A673 (cell line): ENCODE measurements around the gene TP53. TPM values are rescaled to one million over a fixed set of nuclear protein-coding genes. Genes with fewer than 3 reads are reported as not detected.

Source experiments
- BruUV-seq: library from RNA; stranded (reverse); fragments of 400-500 nt; replicated peaks from 2 replicates; lab custom pipeline; 2021; lab: Mats Ljungman, UMichigan
- CTCF ChIA-PET: fragments of 300-600 bp; sonication (Branson Sonifier 250); formaldehyde crosslinking; loops from one replicate; lab custom pipeline; 2022; ENCODE audit warnings: antibody characterized with exemption; lab: Charles Lee
- POLR2A ChIA-PET: fragments of 300-600 bp; sonication (Branson Sonifier 250); formaldehyde crosslinking; loops from one replicate; lab custom pipeline; 2022; ENCODE audit warnings: antibody characterized with exemption; ENCODE audit not compliant: low non-redundant PET; lab: Charles Lee
- DNase-seq: peaks from one replicate; pipeline ENCODE4 v3.0.0-alpha.2; 2015; ENCODE audit warnings: low spot score
- H3K27ac ChIP-seq: fragments of 200-600 bp; sonication (generic); 2 replicates; pipeline ENCODE4 v1.5.1; 2016; ENCODE audit warnings: mixed run types, low read depth, mild to moderate bottlenecking, mixed read lengths, antibody characterized with exemption, low read length; ENCODE audit not compliant: poor library complexity, severe bottlenecking
- H3K27me3 ChIP-seq: fragments of 200-600 bp; sonication (generic); replicated peaks from 2 replicates; pipeline ENCODE4 v1.6.1; 2017; ENCODE audit warnings: mixed run types, low read depth, mild to moderate bottlenecking, mixed read lengths, antibody characterized with exemption, low read length; ENCODE audit not compliant: insufficient read depth, poor library complexity
- H3K36me3 ChIP-seq: fragments of 200-600 bp; sonication (generic); 2 replicates; pipeline ENCODE4 v1.6.1; 2016; ENCODE audit warnings: mixed run types, mild to moderate bottlenecking, mixed read lengths, antibody characterized with exemption, low read length; ENCODE audit not compliant: insufficient read depth, poor library complexity, severe bottlenecking
- H3K4me1 ChIP-seq: fragments of 200-600 bp; sonication (generic); 2 replicates; pipeline ENCODE4 v1.6.1; 2017; ENCODE audit warnings: mixed run types, mild to moderate bottlenecking, mixed read lengths, antibody characterized with exemption, low read length; ENCODE audit not compliant: insufficient read depth, poor library complexity, severe bottlenecking
- H3K4me3 ChIP-seq: fragments of 200-600 bp; sonication (generic); 2 replicates; pipeline ENCODE4 v1.5.1; 2016; ENCODE audit warnings: low read depth, mixed run types, mild to moderate bottlenecking, mixed read lengths, low read length; ENCODE audit not compliant: poor library complexity, severe bottlenecking
- H3K9me3 ChIP-seq: fragments of 200-600 bp; sonication (generic); 2 replicates; pipeline ENCODE4 v1.6.1; 2016; ENCODE audit warnings: mixed run types, low read depth, mild to moderate bottlenecking, mixed read lengths, antibody characterized with exemption, low read length; ENCODE audit not compliant: poor library complexity, severe bottlenecking
- EZH2 ChIP-seq: fragments of 200-600 bp; sonication (generic); IDR thresholded peaks from 2 replicates; pipeline ENCODE4 v1.6.1; 2017; ENCODE audit warnings: borderline replicate concordance, low read depth, mild to moderate bottlenecking, mixed read lengths, antibody characterized with exemption, low read length; ENCODE audit not compliant: poor library complexity, severe bottlenecking
- intact Hi-C: fragments of 100-400 bp; cut with micrococcal nuclease; formaldehyde crosslinking; loops from one replicate; pipeline ENCODE4 v1.10.0; 2022; ENCODE audit not compliant: unreplicated experiment
- total RNA-seq: library from RNA; stranded (reverse); gene quantifications from 2 replicates; pipeline ENCODE4 v1.2.3, GENCODE V29; 2021
- TF ChIP-seq, protein P1 (sequence below): fragments of 300-800, 200-600 bp; sonication (generic); conservative IDR thresholded peaks from 2 replicates; pipeline ENCODE4 v1.5.1; 2017; ENCODE audit warnings: low read depth, mild to moderate bottlenecking, antibody characterized with exemption, low read length, moderate library complexity, mixed read lengths

TP53 gene
- total RNA-seq, 1 experiment from 2014 or later: 34.8 TPM

DNA sequence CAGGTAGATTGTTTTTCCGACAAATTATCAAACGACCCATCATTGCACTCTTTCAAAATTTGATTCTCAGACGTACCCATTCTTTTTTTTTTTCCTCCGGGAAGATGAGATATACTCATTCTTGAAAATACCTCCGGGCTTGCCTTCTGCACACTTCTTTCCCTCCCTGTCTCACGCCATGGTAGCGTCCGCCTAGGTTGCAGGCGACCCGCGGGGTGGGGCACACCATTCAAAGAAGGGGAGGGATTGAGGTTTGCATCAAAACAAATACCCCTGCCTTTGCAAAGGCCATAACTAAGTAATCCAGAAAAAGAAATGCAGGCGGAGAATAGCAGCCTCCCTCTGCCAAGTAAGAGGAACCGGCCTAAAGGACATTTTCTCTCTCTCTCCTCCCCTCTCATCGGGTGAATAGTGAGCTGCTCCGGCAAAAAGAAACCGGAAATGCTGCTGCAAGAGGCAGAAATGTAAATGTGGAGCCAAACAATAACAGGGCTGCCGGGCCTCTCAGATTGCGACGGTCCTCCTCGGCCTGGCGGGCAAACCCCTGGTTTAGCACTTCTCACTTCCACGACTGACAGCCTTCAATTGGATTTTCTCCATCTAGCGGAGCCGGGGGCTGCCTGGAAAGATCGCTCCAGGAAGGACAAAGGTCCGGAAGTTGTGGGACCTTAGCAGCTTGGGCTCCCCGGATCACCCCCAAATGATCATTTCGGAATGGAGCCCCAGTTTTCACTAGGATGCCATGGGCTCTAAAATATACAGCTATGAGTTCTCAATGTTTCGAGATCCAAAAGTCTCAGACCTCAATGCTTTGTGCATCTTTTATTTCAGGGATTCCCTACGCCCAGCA is 843 bp downstream of the TP53 start:
- intact Hi-C loops: loop anchor here (1.0 to 10.0 kb wide), 5 partner anchors 59 to 642 kb away; partner anchors contain the start of genes FGF11, MPDU1, NAA38 and SAT2
- peak overlapping the region; percentile 99 for H3K27ac ChIP-seq
- H3K27me3 ChIP-seq: no peaks in the 10 kb centered on the region
- BruUV-seq: TSS peak; percentile 66
- H3K4me3 ChIP-seq: peak overlapping the region; percentile 91
- TF ChIP-seq EZH2: no peak
- TF ChIP-seq, protein P1, sequence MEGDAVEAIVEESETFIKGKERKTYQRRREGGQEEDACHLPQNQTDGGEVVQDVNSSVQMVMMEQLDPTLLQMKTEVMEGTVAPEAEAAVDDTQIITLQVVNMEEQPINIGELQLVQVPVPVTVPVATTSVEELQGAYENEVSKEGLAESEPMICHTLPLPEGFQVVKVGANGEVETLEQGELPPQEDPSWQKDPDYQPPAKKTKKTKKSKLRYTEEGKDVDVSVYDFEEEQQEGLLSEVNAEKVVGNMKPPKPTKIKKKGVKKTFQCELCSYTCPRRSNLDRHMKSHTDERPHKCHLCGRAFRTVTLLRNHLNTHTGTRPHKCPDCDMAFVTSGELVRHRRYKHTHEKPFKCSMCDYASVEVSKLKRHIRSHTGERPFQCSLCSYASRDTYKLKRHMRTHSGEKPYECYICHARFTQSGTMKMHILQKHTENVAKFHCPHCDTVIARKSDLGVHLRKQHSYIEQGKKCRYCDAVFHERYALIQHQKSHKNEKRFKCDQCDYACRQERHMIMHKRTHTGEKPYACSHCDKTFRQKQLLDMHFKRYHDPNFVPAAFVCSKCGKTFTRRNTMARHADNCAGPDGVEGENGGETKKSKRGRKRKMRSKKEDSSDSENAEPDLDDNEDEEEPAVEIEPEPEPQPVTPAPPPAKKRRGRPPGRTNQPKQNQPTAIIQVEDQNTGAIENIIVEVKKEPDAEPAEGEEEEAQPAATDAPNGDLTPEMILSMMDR: no peak
- ChIA-PET POLR2A (interaction anchor here (0.6 to 1.0 kb wide), 5 partner anchors 19 to 433 kb away, joined by 3 to 4 read pairs (median 3); no protein-coding TSS in a partner anchor), CTCF (interaction anchor here (0.6 to 2.5 kb wide), 5 partner anchors 54 to 336 kb away, joined by 3 to 18 read pairs (median 7); partner anchors contain the start of genes FXR2 and SENP3)
- DNase-seq: peak; percentile 92
- H3K4me1 ChIP-seq: peaks cover 20% of the 10 kb centered on the region
- no peaks in the 10 kb centered on the region for H3K36me3 ChIP-seq
- no peaks in the 10 kb centered on the region for H3K9me3 ChIP-seq

DNA sequence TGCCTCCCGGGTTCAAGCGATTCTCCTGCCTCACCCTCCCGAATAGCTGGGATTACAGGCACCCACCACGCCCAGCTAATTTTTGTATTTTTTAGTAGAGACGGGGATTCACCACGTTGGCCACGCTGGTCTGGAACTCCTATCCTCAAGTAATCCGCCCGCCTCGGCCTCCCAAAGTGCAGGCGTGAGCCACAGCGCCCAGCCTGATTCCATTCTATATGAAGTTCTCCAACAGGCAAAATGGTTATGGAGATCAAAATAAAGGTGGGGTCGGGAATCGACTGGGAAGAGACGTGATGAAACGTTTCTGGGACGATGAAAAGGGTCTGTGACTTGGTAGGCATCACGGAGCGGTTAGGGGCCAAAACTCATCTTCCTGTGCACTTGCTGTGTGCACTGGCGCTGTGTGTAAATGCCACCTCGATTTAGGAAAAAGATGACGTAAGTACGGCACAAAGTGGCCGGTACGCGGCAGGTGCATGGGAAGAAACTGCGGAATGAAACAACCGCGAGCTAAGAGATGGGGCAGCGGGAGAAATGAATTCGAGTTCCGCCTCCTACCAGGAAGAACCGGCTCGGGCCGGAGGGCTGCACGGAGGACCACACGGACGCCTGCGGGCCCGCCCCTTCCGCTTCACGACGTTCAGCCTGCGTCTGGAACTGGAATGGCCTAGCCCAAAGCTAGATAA is 1.6 kb downstream of the TP53 start:
- TF ChIP-seq, protein P1: no peak
- TF ChIP-seq EZH2: no peak
- intact Hi-C loops: loop anchor here (1.0 to 10.0 kb wide), 5 partner anchors 58 to 641 kb away; partner anchors contain the start of genes FGF11, MPDU1, NAA38 and SAT2
- peak; percentile 97 for DNase-seq
- H3K9me3 ChIP-seq: no peaks in the 10 kb centered on the region
- no peaks in the 10 kb centered on the region for H3K36me3 ChIP-seq
- ChIA-PET POLR2A (interaction anchor here (0.6 to 0.8 kb wide), 3 partner anchors 245 to 433 kb away, joined by 3 to 4 read pairs (median 4); no protein-coding TSS in a partner anchor), CTCF (interaction anchor here (2.5 kb wide), 1 partner anchor 70 kb away, joined by 18 read pairs; the partner anchor contains the start of gene FXR2)
- no TSS peak for BruUV-seq
- H3K27ac ChIP-seq: peak overlapping the region; percentile 99
- peak overlapping the region; percentile 91 for H3K4me3 ChIP-seq
- no peaks in the 10 kb centered on the region for H3K27me3 ChIP-seq
- peaks cover 20% of the 10 kb centered on the region for H3K4me1 ChIP-seq

DNA sequence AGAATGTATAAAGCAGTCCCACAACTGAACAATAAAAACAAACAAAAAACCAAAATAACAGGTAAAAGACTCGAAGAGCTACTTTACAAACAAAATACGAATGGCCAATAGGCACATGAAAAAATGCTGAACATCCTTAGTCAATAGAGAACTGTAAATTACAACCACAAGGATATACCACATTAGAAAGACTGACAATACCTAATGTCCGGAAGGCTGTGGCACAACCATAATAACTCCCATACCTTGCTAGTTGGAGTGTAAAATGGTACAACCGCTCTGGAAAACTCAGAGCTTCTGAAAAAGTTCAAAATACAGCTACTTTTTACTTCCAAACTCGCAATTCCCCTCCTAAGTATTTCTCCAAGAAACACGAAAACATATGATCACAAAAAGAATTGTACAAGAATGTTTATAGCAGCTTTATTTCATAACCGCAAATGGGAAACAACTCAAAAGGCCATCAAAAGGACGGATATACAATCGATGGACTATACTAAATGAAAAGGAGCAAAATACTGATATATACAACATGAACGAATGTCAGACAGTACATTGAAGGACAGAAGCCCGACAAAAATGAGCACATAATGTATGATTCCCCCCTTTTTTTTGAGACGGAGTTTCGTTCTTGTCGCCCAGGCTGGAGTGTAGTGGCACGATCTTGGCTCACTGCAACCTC is 2.3 kb downstream of the TP53 start:
- H3K27ac ChIP-seq: peak overlapping the region; percentile 99
- peak overlapping the region; percentile 91 for H3K4me3 ChIP-seq
- no peak for TF ChIP-seq EZH2
- TF ChIP-seq, protein P1: no peak
- intact Hi-C loops: loop anchor here (5.0 to 10.0 kb wide), 4 partner anchors 58 to 640 kb away; partner anchors contain the start of genes FGF11, MPDU1, SAT2 and SLC16A11
- H3K9me3 ChIP-seq: no peaks in the 10 kb centered on the region
- H3K4me1 ChIP-seq: peaks cover 20% of the 10 kb centered on the region
- ChIA-PET CTCF (no interaction called here), POLR2A (no interaction called here)
- H3K27me3 ChIP-seq: no peaks in the 10 kb centered on the region
- BruUV-seq: no TSS peak
- no peaks in the 10 kb centered on the region for H3K36me3 ChIP-seq
- no peak for DNase-seq
